Ureter (tissue), 1 donor: ENCODE results near the gene BRSK1. TPM values are rescaled to one million over a fixed set of nuclear protein-coding genes. Genes with fewer than 3 reads are reported as not detected.
"Not testable (repeated sequence)": the region's sequence is repeated elsewhere in the genome, so short reads cannot be mapped to it uniquely, and the experiment has no call there.

Experiments
- DNase-seq: peaks from one replicate; pipeline ENCODE4 v3.0.0-alpha.2; 2020; ENCODE audit warnings: low spot score
- total RNA-seq: library from RNA; stranded (reverse); gene quantifications from one replicate; pipeline ENCODE4 v1.2.4, GENCODE V29; 2023
- donor health status: DM: yes; HTN: yes; CAD: no.

The BRSK1 gene
- total RNA-seq, 1 donor from 2014 or later = 10.6 TPM

DNA sequence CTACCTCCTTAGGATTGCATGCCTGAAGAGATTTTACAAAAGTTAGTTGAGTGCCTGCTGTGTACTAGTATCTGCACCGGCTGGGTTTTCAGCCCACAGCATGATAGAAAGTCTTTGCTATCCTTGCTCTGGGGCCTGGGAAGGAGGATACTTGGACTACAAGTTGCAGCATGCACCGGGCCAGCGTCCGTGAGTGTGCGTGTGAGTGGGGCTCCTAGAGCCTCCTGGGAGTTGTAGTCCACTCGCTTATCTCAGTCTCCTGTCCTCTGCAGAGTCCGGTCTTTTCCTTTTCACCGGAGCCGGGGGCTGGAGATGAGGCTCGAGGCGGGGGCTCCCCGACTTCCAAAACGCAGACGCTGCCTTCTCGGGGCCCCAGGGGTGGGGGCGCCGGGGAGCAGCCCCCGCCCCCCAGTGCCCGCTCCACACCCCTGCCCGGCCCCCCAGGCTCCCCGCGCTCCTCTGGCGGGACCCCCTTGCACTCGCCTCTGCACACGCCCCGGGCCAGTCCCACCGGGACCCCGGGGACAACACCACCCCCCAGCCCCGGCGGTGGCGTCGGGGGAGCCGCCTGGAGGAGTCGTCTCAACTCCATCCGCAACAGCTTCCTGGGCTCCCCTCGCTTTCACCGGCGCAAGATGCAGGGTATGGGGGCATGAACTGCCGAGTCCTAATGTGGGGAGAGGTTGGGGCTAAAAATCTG lies 20.6 kb downstream of the BRSK1 start:
- DNase-seq = no peak

DNA sequence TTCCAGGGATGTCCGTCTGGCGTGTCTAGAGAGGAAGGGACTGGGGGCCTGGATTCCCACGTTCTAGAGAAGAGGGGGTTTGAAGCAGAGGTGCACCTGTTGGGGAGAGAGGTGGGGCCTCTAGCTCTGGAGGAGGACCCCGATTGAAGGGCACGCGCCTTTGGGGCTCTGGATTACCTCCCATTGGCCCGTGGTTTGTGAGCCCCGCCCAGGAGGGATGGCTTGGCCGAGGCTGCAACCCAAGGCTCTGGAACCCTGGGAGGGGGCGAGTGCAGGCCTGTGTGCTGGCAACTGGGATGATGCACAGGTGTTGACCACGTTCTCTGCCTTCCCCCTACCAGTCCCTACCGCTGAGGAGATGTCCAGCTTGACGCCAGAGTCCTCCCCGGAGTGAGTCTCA lies 21.2 kb downstream of the BRSK1 start:
- DNase-seq = no peak

DNA sequence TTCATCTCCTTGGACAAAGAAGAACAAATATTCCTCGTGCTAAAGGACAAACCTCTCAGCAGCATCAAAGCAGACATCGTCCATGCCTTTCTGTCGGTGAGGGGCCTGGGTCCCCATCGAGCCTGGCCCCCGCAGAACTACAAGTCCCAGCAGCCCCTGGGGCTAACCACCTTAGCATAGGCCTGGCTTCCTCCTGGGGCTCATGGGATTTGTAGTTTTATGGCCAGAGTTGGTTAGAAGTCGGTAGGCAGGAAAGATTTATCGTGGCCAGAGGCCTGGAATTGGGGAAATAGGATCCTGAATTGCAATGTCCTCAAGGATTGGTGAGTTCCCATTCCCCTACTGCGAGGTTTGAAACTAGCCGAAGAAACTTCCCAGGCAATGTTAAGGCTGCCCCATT lies 21.7 kb downstream of the BRSK1 start:
- DNase-seq = no peak

DNA sequence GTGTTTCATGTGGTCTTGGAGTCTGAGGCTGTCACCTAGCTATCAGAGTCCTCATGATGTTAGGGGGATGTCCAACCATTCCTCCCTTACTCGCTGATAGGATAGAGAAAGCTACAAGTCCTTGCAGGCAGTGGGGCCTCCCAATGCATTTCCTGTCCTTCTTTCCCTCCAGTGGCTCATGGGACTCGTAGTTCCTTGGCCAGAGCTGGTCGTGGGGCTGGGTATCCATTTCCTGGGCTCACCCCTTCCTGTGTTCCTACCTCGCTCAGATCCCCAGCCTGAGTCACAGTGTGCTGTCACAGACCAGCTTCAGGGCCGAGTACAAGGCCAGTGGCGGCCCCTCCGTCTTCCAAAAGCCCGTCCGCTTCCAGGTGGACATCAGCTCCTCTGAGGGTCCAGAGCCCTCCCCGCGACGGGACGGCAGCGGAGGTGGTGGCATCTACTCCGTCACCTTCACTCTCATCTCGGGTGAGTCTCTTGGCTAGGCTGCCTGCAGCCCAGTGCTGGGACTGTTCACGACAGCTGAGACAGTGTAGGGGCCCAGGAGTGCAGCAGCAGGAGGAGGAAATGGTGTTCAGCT lies 22.3 kb downstream of the BRSK1 start:
- DNase-seq = no peak

DNA sequence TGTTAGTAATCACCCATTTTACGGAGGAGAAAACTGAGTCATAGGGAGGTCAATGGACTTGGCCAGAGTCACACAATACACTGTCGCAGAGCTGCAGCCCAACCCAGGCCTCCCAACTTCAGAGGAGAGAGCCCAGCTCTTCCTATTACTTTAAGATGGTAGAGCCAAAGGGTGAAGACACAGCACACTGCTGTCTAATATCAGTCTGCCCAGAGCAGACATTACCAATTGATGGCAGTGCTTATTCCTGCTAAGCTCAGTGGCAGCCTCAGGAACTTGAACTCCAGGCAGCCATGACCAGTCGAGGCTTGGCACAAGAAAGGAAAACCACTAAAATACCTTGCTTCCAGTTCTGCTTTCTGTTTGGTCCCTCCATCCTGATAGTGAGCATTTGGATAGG lies 22.9 kb downstream of the BRSK1 start:
- DNase-seq = no peak

DNA sequence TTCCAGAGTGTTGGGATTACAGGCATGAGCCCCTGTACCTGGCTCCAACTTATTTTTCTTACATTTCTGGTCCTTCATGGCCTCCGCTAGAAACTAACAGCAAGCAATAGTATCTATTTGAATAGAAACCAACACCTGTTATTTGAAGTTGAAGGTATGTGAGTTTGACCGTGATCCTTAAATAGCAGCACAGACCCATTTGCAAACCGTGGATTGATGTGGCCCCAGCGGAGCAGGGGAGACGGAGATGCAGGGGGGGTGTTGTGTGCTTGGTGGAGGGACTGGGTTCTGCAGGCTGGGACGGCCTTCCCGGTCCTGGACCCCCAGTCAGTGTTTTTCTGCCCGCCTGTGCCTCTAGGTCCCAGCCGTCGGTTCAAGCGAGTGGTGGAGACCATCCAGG lies 24.5 kb downstream of the BRSK1 start:
- DNase-seq = no peak

DNA sequence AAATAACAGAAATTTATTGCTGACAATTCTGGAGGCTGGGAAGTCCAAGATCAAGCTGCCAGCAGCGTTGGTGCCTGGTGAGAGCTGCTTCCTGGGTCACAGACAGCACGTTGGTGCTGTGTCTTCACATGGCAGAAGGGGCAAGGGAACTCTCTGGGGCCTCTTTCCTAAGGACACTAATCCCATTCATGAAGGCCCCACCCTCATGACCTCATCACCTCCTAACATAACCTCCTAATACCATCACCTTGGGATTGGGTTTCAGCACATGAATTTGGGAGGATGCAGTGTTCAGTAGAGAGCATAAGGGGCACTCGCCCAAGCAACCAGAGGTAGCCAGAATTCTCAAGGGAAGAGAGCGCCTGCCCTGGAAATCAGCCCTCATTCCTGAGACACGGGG lies 25.7 kb downstream of the BRSK1 start:
- no peak for DNase-seq

DNA sequence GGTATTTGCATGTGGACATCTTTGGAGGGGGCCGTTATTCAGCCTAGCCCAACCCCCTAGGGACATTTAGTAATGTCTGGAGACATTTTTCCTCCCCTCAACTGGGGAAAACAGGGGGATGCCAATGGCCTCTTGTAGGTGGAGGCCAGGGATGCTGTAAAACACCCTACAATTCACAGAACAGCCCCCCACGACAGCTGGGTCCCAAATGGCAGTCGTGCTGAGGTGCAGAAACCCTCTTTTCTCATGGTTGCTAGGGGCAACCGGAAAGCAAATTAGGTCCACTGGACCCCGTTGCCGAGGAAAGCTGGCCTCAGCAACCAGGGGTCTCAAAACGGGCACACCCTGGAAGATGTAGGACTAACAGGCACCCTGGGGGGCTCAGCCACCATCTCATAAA lies 26.7 kb downstream of the BRSK1 start:
- no peak for DNase-seq

DNA sequence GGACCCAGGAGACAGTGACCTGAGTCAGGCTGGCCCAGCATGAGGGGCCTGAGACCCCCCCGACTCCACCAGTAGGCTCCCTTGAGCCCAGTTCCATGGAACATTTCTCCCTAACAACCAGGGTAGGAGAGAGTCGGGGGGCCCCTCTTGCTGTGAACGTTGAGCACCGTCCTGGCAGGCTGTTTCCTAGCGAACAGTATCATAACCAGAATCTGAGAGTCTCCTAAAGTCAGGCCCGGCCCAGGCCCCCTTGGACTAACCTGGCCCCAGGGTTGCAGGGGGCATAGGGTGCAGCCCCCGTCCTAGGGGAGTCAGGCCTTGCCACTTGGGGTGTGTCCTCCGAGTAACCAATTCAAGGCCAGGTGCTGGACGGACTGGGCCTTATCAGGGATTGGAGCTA lies 27.6 kb downstream of the BRSK1 start:
- DNase-seq = no peak

DNA sequence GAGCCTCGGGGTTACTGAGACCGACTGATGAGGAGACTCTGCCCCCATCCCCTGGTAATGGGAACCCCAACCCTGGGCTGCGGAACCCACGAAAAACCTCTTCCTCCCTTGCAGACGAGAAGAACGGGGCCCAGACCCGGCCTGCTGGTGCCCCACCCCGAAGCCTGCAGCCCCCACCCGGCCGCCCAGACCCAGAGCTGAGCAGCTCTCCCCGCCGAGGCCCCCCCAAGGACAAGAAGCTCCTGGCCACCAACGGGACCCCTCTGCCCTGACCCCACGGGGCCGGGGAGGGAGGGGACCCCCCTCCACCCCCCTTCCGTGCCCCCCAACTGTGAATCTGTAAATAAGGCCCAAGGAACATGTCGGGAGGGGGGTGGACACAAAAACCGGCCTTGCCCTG lies 28.0 kb downstream of the BRSK1 start:
- DNase-seq = no peak

DNA sequence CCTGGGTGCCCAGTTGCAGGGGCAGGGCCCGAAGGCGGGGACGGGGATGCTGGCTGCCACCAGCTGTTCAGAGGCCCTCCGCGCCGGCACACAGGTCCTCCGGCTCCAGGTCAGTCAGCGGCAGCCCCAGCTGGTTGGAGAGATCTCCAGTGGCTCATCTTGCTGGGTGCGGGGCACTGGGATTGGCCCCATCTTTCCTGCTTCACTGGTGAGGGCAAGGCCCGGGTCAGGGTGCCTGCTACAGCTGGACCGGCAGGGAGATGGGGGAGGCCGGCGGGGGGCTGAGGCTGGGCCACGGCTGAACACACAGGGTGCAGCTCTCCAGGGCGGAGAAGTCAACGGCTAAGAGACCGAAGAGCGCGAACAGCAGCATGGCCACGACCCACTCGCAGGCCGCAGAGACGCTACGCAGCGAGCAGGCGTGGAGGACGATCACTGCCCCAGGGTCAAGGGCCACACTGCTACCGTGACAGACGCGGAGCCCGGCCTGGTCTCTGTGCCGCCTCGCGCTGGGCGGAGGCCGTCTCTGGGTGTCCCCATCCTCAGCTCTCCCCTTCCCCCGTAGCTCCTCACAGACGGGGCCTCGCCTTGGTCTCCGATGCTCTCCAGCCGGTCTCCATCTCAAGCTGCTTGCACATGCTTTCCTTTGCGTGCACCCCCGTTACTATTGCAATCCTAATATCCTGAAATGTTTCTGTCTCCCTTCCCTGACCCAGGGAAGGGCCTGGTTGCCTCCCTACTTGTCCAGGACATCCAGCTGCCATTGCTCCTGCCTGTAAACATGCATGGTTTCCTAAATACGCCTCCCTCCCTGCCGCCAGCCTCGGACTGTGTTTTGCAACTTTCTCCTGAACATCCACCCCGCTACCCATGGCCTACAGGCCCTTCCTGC lies 29.1 kb downstream of the BRSK1 start:
- DNase-seq = no peak

DNA sequence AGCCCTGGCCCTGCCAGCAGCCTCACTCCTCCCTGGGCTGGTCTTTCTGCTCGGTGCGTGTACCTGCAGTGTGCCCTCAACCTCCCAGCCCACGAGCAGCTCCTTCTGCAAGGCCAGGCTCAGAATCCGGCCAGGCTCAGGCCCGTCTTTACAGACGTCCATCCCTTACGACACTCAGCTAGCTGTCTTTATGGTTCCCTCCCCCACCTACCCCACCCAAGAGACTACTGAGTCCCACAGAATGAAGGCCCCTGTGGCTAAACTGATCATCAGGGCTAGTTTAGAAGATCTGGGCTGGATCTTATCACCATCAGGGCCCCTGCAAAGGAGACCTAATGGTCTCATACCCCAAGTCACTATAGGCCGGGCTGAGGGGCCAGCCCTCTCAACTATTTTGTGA lies 30.6 kb downstream of the BRSK1 start:
- no peak for DNase-seq

DNA sequence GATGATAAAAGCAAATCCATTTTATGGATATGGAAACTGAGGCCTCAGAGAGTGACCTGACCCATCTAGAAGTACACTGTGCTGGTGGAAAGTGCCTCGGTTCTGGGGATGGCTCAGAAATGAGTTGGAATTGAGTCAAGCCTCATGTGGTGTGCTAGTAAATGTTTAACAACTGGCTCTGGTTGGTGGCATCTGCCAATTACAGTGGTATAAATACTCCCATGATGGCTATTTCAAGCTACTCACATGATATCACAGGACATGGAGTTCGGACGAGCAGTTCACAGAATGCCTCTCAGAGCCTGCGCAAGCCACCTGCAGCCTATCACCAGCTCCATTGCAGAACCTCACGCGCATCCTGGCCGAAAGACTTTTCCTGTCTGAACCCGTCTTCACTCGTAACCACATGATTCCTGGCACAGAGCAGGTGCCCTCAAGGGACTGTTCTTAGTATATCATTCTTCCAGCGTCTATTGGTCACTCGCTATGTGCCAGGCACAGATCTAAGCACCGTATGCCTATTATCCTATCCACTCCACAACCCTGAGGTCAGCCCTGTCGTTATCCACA lies 32.2 kb downstream of the BRSK1 start:
- no peak for DNase-seq

DNA sequence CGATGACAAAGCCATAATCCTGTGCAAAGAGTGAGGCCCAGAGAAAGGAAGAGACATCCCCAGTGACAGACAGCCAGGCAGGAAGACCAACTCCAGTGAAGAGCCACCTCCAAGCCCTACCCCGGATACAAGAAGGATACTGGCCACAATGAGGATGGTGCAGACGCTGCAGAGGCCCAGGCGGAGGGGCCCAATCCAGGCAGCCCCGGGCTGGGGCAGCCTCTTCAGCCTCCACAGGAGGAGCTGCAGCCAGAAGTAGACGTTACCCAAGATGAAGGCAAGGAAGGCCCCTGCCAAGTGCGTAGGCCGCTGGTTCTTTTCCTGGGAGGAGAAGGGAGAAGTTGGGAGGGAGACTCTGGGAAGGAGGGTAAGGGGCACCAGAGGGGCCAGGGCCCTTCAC lies 32.8 kb downstream of the BRSK1 start:
- DNase-seq = no peak

DNA sequence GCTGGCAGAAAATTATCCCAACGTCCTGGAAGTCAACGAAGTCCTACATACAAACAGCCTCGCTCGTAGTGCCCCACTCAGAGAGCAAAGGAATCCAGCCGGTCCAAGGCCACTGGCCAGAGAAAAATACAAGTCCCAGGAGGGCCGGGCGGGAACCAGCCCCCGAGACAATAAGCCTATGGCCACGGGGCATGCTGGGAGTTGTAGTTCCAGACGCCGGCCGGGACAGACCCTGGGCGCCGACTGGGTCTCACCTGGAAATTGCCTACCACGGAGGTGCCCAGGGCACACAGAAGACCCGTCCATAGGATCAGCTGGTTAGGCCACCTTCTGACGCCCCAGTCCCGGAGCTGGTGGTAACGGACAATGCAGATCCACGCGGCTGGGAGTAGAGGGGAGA lies 36.0 kb downstream of the BRSK1 start:
- no peak for DNase-seq

DNA sequence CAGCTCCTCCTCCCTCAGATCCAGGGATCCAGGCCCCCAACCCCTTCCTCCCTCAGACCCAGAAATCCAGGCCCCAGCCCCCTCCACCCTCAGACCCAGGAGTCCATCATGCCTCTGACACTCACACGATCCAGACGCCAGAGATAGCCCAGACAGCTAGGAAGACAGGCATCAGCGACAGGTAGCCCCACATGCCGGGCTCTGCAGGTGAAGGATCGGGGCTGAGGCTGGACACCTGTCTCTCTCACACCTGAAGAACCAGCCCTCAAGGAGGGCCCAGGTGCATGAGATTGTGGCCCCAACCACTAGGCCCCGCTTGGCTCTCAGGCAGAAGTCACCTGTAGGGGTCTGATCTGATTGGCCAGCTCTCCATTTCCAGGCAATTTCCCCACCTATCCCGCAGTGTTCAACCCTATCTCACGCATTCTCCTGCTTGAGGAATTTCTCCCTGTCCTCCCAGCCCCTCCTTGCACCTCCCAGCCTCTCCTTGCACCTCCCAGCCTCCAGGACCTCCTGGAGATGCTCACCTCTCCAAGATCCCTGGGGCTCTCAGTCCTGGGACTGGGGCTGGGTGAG lies 37.1 kb downstream of the BRSK1 start:
- no peak for DNase-seq

DNA sequence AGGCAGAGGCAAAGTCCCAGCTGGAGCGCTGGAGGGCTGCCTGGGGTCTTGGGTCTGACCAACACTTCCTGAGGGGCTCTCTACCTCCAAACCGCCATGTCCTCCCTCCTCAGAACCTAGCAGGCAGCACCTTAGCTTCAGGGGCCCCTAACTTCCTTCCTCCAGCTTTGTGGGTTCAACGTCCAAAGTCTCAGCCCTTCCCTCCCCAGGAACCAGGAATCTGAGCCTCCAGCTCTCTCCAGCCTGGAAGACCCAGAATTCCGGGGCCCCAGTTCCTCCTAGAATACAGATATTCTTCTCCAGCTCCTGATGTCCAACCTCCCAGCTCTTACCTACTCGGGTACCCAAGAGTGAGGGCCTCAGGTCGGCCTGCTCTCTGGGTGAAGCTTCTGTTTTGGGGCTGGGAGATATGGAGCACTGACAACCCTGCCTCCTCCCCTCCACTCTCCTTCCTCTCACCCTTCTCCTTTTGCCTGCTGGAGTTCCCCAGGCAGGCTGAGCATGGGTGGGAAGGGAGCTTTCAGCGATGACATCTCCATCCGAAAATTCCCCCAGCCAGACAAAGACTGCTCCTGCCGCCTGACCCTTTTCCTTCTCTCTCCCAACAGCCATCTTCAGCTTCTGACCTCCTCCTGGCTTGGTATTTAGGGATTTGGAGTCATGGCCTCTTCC lies 37.8 kb downstream of the BRSK1 start:
- no peak for DNase-seq

DNA sequence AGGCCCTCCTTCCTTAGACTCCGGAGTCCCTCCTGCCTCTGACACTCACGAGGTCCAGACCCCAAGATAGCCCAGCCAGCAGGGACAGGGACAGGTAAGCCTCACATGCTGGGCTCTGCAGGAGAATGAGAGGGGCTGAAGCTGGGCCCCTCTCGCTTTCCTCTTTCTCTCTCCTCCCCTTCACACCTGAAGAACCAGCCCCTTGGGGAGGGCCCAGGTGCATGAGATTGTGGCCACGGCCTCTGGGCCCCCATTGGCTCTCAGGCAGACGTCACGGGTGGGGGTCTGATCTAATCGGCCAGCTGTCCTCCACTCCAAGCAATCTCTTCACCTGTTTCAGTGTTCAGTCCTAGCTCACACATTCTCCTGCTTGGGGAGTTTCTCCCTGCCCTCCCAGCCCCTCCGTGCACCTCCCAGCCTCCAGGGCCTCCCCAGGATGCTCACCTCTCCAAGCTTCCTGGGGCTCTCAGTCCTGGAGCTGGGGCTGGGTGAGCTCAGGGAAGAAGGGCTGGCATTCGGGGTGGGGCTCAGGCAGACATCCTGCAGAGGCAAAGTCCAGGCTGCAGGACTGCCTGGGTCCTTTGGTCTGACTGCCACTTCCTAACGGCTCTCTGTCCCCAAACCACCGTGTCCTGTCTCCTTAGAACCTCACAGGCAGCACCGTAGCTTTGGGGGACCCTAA lies 38.5 kb downstream of the BRSK1 start:
- DNase-seq = no peak

DNA sequence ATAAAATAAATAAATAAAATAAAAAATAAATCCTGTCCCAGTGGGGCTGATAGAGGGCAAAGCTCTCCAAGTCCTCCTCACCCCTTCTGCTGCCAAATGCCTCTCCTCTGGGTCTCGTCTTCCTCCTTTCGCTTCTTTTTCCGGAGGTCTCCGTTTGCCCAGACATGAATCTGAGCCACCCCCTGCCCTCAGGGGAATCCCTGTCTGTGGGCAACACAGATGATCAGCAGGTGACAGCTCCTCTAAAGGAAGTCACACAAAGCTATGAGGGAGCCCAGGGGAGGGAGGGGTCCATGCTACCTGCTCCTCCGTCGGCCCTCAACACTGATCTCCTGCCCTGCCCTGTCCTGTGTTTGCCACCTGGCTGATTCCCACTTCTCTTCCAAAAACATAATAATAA lies 40.9 kb downstream of the BRSK1 start:
- DNase-seq = no peak

DNA sequence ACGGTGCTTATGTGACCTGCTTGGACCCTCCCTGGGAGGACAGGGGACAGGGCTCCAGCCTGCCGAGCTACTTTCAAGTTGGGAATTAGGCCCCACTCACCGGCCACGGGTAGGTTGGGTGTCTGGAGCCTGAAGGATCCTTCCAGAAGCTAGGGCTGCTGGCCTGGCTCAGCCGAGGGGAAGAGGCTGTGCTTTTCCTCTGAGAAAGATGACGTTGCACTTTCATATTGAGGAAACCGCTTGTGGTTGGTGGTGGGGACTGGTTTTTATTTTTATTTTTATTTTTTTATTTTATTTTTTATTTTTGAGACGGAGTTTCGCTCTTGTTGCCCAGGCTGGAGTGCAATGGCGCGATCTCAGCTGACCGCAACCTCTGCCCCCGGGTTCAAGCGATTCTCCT lies 41.4 kb downstream of the BRSK1 start, which contains the start of gene TMEM150B:
Gene TMEM150B (minus strand): TSS at position 170 of the 400 bp plus-strand sequence. CDS start 4,305 bp downstream, outside the sequence.
- no peak for DNase-seq

DNA sequence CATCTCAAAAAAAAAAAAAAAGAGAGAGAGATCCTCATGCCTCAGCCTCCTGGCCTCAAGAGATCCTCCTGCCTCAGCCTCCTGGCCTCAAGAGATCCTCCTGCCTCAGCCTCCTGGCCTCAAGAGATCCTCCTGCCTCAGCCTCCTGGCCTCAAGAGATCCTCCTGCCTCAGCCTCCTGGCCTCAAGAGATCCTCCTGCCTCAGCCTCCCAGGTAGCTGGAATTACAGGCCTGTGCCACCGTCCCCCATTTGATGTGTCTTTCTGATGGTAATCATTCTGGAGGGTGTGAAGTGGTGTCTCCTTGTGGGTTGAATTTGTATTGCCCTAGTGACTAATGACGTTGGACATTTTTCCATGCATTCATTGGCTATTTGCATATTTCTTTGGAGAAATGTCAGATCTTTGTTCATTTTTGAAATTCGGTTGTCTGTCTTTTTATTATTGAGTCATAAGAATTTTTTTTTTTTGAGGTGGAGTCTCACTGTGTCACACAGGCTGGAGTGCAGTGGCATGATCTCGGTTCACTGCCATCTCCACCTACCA lies 45.0 kb downstream of the BRSK1 start:
- not testable (repeated sequence) for DNase-seq
